ENCODE measurements around the gene ITGA2B. TPM values are rescaled to one million over a fixed set of nuclear protein-coding genes. Genes with fewer than 3 reads are reported as not detected.

Gene ITGA2B
- total RNA-seq, 2 experiments from 2014 or later: 0.57 to 0.63 TPM

DNA sequence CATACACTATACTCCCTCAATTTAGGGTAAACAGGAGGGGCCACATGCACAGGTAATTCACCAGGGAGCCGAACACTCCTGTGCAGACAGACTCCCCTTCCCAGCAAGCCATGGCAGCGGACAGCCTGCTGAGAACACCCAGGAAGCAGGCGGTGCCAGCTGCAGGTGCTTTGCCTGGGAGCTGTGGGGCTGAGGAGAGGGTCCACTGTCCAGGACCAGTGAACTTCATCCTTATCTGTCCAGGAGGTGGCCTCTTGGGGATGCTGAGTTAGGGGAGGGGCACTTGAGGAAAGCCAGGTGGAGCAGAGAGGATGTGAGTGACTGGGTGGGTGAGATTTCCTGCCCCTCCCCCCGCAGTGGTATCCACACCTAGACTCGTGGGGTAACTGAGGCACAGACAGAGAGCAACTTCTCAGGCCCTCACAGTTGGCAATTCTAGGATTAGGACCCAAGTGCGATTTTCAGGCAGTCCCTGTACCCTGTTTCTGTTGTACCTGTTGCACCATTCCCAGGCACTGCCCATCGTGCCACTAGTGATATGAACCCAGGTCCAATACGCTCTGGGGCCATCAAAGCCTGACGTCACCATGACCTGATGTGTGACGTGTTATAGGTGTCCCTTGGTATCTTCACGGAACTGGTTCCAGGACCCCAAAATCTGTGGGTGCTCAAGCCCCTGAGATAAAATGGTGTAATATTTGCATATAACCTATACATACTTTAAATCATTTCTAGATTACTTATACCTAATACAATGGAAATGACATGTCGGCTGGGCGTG is 43.2 kb downstream of the ITGA2B start:
- no peak overlapping the region; the same call in 1 of the 2 replicates for H2AFZ ChIP-seq (ENCODE audit: low read length)
- peaks cover 24% of the 10 kb centered on the region; the same call in 1 of the 2 replicates for H3K79me2 ChIP-seq (ENCODE audit: insufficient read depth, low read depth, low read length)
- H3K4me2 ChIP-seq (ENCODE audit: low read length): peak overlapping the region; percentile 97
- H3K9me2 ChIP-seq (ENCODE audit: insufficient read depth, low read length): no peaks in the 10 kb centered on the region
- no peaks in the 10 kb centered on the region for H3K9me3 ChIP-seq (ENCODE audit: low read length)
- CTCF ChIA-PET (ENCODE audit: unreplicated experiment): interaction anchor here (1.0 to 2.0 kb wide), 5 partner anchors 11 to 136 kb away, joined by 3 to 8 read pairs (median 6); no protein-coding TSS in a partner anchor
- H3K4me1 ChIP-seq (ENCODE audit: insufficient read depth, low read length, poor library complexity, severe bottlenecking): peaks cover 63% of the 10 kb centered on the region
- H3K27ac ChIP-seq (ENCODE audit: low read depth, low read length, poor library complexity, severe bottlenecking): peak overlapping the region; percentile 90
- no TSS peak for BruUV-seq (replicated peaks)
- TF ChIP-seq, protein P1, sequence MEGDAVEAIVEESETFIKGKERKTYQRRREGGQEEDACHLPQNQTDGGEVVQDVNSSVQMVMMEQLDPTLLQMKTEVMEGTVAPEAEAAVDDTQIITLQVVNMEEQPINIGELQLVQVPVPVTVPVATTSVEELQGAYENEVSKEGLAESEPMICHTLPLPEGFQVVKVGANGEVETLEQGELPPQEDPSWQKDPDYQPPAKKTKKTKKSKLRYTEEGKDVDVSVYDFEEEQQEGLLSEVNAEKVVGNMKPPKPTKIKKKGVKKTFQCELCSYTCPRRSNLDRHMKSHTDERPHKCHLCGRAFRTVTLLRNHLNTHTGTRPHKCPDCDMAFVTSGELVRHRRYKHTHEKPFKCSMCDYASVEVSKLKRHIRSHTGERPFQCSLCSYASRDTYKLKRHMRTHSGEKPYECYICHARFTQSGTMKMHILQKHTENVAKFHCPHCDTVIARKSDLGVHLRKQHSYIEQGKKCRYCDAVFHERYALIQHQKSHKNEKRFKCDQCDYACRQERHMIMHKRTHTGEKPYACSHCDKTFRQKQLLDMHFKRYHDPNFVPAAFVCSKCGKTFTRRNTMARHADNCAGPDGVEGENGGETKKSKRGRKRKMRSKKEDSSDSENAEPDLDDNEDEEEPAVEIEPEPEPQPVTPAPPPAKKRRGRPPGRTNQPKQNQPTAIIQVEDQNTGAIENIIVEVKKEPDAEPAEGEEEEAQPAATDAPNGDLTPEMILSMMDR (conservative IDR thresholded peaks at IDR 0.05; ENCODE audit: low read length): peak; percentile 31
- no peak for TF ChIP-seq EZH2phosphoT487 (IDR thresholded peaks at IDR 0.05; ENCODE audit: borderline replicate concordance, low read depth, low read length)
- POLR2A ChIA-PET: interaction anchor here (0.6 to 1.7 kb wide), 2 partner anchors 11 to 100 kb away, joined by 10 to 11 read pairs; no protein-coding TSS in a partner anchor
- H3K36me3 ChIP-seq (ENCODE audit: insufficient read depth, low read length): peaks cover 24% of the 10 kb centered on the region
- no peak for DNase-seq (ENCODE audit: low spot score)
- intact Hi-C loops (cut with micrococcal nuclease; ENCODE audit: unreplicated experiment): loop anchor here (5.0 kb wide), 2 partner anchors 204 to 274 kb away; partner anchors contain the start of genes G6PC3 and HROB
- no peaks in the 10 kb centered on the region for H4K20me1 ChIP-seq (ENCODE audit: insufficient read depth, low read length)
- peak overlapping the region; percentile 91 for H3K4me3 ChIP-seq (ENCODE audit: low read depth, low read length, poor library complexity, severe bottlenecking)

DNA sequence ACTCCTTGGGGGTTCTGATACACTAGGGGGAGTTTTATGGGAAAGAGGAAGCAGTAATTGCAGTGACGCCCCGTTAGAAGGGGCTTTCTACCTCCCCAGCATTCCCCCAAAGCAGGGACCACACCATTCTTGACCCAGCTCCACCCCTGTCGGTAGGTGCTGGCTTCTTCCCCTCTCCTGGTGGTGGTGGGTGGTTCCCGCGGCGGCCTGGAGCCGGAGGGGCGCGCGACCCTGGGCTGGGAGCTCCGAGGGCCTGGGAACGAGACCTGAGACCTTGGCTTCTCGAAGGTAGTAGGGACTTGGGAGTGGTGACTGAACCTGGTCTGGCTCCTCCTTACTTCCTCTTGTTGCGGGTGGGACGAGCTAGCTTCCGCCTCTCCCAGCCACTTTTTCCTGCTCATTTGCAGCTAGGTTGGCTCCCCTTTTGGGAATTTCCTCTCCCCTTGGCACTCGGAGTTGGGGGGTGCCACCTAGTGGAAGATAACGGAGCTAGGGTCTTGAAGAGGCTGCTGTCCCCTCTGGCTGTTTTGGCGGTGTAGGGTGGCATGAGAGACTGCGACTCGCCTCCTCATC is 43.9 kb downstream of the ITGA2B start:
- Histone ChIP-seq H4K20me1 (ENCODE audit: insufficient read depth, low read length) (no peaks in the 10 kb centered on the region), H3K27ac (ENCODE audit: low read depth, low read length, poor library complexity, severe bottlenecking) (peak overlapping the region; percentile 90), H3K9me3 (ENCODE audit: low read length) (no peaks in the 10 kb centered on the region), H3K79me2 (ENCODE audit: insufficient read depth, low read depth, low read length) (peaks cover 24% of the 10 kb centered on the region; the same call in 1 of the 2 replicates), H3K4me2 (ENCODE audit: low read length) (peak overlapping the region; percentile 97), H3K4me3 (ENCODE audit: low read depth, low read length, poor library complexity, severe bottlenecking) (peak overlapping the region; percentile 91), H3K36me3 (ENCODE audit: insufficient read depth, low read length) (peaks cover 17% of the 10 kb centered on the region), H2AFZ (ENCODE audit: low read length) (peak overlapping the region; percentile 12; the same call in 1 of the 2 replicates), H3K9me2 (ENCODE audit: insufficient read depth, low read length) (no peaks in the 10 kb centered on the region), H3K4me1 (ENCODE audit: insufficient read depth, low read length, poor library complexity, severe bottlenecking) (peaks cover 58% of the 10 kb centered on the region)
- DNase-seq (ENCODE audit: low spot score): peak; percentile 71
- TF ChIP-seq EZH2phosphoT487 (IDR thresholded peaks at IDR 0.05; ENCODE audit: borderline replicate concordance, low read depth, low read length): no peak
- TF ChIP-seq, protein P1 (conservative IDR thresholded peaks at IDR 0.05; ENCODE audit: low read length): peak; percentile 93
- intact Hi-C loops (cut with micrococcal nuclease; ENCODE audit: unreplicated experiment): loop anchor here (1.0 to 5.0 kb wide), 4 partner anchors 129 to 273 kb away; partner anchors contain the start of genes G6PC3 and HROB
- ChIA-PET POLR2A (interaction anchor here (0.6 to 1.7 kb wide), 2 partner anchors 10 to 99 kb away, joined by 10 to 11 read pairs; no protein-coding TSS in a partner anchor), CTCF (ENCODE audit: unreplicated experiment) (interaction anchor here (1.0 to 2.0 kb wide), 5 partner anchors 10 to 135 kb away, joined by 3 to 8 read pairs (median 6); no protein-coding TSS in a partner anchor)
- BruUV-seq (replicated peaks): TSS peak; percentile 76
